ENCODE results near the gene NSD2. TPM values are rescaled to one million over a fixed set of nuclear protein-coding genes. Genes with fewer than 3 reads are reported as not detected.

NSD2 gene
- total RNA-seq, 1 experiment from 2014 or later: 54.9 TPM

- Histone ChIP-seq H3K9ac (ENCODE audit: low read length) (peak overlapping the region; percentile 97), H3K79me2 (ENCODE audit: low read length) (peaks cover 65% of the 10 kb centered on the region), H3K4me1 (ENCODE audit: low read length) (peaks cover 33% of the 10 kb centered on the region), H2AFZ (ENCODE audit: low read length) (no peak overlapping the region), H3K4me3 (ENCODE audit: low read length) (peak overlapping the region; percentile 94), H4K20me1 (ENCODE audit: insufficient read depth, low read depth, low read length) (peaks cover 9% of the 10 kb centered on the region; the same call in 1 of the 2 replicates), H3K27ac (ENCODE audit: low read length) (peak overlapping the region; percentile 78), H3K9me2 (replicated peaks; ENCODE audit: insufficient read depth, low read length) (no peaks in the 10 kb centered on the region), H3K27me3 (ENCODE audit: low read length) (no peaks in the 10 kb centered on the region), H3K36me3 (ENCODE audit: insufficient read depth, low read length) (no peaks in the 10 kb centered on the region), H3K4me2 (ENCODE audit: low read depth, low read length, poor library complexity, severe bottlenecking) (peak overlapping the region; percentile 84), H3K9me3 (ENCODE audit: low read length) (no peaks in the 10 kb centered on the region)
- DNase-seq: peak; percentile 53
These were observed 2.1 kb downstream of the NSD2 start for GRCh38 chr4:1873291-1873690.

- no peak for DNase-seq
- H3K27me3 ChIP-seq (ENCODE audit: low read length): no peaks in the 10 kb centered on the region
- H3K4me3 ChIP-seq (ENCODE audit: low read length): peak overlapping the region; percentile 94; the same call in 1 of the 2 replicates
- H3K27ac ChIP-seq (ENCODE audit: low read length): peak overlapping the region; percentile 78
- H3K9me2 ChIP-seq (replicated peaks; ENCODE audit: insufficient read depth, low read length): no peaks in the 10 kb centered on the region
- no peaks in the 10 kb centered on the region for H3K36me3 ChIP-seq (ENCODE audit: insufficient read depth, low read length)
- peak overlapping the region; percentile 97 for H3K9ac ChIP-seq (ENCODE audit: low read length)
- no peaks in the 10 kb centered on the region for H3K9me3 ChIP-seq (ENCODE audit: low read length)
- peaks cover 33% of the 10 kb centered on the region for H3K4me1 ChIP-seq (ENCODE audit: low read length)
- H3K79me2 ChIP-seq (ENCODE audit: low read length): peaks cover 70% of the 10 kb centered on the region
- no peak overlapping the region for H2AFZ ChIP-seq (ENCODE audit: low read length)
- peaks cover 9% of the 10 kb centered on the region; the same call in 1 of the 2 replicates for H4K20me1 ChIP-seq (ENCODE audit: insufficient read depth, low read depth, low read length)
- H3K4me2 ChIP-seq (ENCODE audit: low read depth, low read length, poor library complexity, severe bottlenecking): peak overlapping the region; percentile 84
These were observed 2.6 kb downstream of the NSD2 start for GRCh38 chr4:1873776-1874175.

GRCh38 chr4:1874201-1874600 is 3.0 kb downstream of the NSD2 start:
- peaks cover 9% of the 10 kb centered on the region; the same call in 1 of the 2 replicates for H4K20me1 ChIP-seq (ENCODE audit: insufficient read depth, low read depth, low read length)
- no peak overlapping the region for H2AFZ ChIP-seq (ENCODE audit: low read length)
- H3K4me1 ChIP-seq (ENCODE audit: low read length): peaks cover 33% of the 10 kb centered on the region
- H3K9me3 ChIP-seq (ENCODE audit: low read length): no peaks in the 10 kb centered on the region
- DNase-seq: no peak
- H3K9me2 ChIP-seq (replicated peaks; ENCODE audit: insufficient read depth, low read length): no peaks in the 10 kb centered on the region
- peaks cover 72% of the 10 kb centered on the region for H3K79me2 ChIP-seq (ENCODE audit: low read length)
- no peaks in the 10 kb centered on the region for H3K27me3 ChIP-seq (ENCODE audit: low read length)
- H3K4me3 ChIP-seq (ENCODE audit: low read length): no peak overlapping the region
- H3K36me3 ChIP-seq (ENCODE audit: insufficient read depth, low read length): no peaks in the 10 kb centered on the region
- H3K4me2 ChIP-seq (ENCODE audit: low read depth, low read length, poor library complexity, severe bottlenecking): peak overlapping the region; percentile 84
- peak overlapping the region; percentile 10; the same call in 1 of the 2 replicates for H3K27ac ChIP-seq (ENCODE audit: low read length)
- no peak overlapping the region; the same call in 1 of the 2 replicates for H3K9ac ChIP-seq (ENCODE audit: low read length)

GRCh38 chr4:1879485-1879884 is 8.3 kb downstream of the NSD2 start:
- H3K9me3 ChIP-seq (ENCODE audit: low read length): no peaks in the 10 kb centered on the region
- H3K4me3 ChIP-seq (ENCODE audit: low read length): no peak overlapping the region
- no peak overlapping the region for H3K9ac ChIP-seq (ENCODE audit: low read length)
- no peaks in the 10 kb centered on the region for H3K27me3 ChIP-seq (ENCODE audit: low read length)
- no peaks in the 10 kb centered on the region for H3K9me2 ChIP-seq (replicated peaks; ENCODE audit: insufficient read depth, low read length)
- no peak overlapping the region for H3K4me2 ChIP-seq (ENCODE audit: low read depth, low read length, poor library complexity, severe bottlenecking)
- H3K27ac ChIP-seq (ENCODE audit: low read length): no peak overlapping the region
- peaks cover 14% of the 10 kb centered on the region for H4K20me1 ChIP-seq (ENCODE audit: insufficient read depth, low read depth, low read length)
- no peak overlapping the region for H2AFZ ChIP-seq (ENCODE audit: low read length)
- H3K4me1 ChIP-seq (ENCODE audit: low read length): peaks cover 4% of the 10 kb centered on the region
- H3K36me3 ChIP-seq (ENCODE audit: insufficient read depth, low read length): no peaks in the 10 kb centered on the region; the same call in 1 of the 2 replicates
- H3K79me2 ChIP-seq (ENCODE audit: low read length): peaks cover 95% of the 10 kb centered on the region
- DNase-seq: no peak

- Histone ChIP-seq H3K27ac (ENCODE audit: low read length) (no peak overlapping the region), H3K9ac (ENCODE audit: low read length) (no peak overlapping the region), H3K9me3 (ENCODE audit: low read length) (no peaks in the 10 kb centered on the region), H4K20me1 (ENCODE audit: insufficient read depth, low read depth, low read length) (peaks cover 12% of the 10 kb centered on the region), H3K27me3 (ENCODE audit: low read length) (no peaks in the 10 kb centered on the region), H3K79me2 (ENCODE audit: low read length) (peaks cover 95% of the 10 kb centered on the region), H3K36me3 (ENCODE audit: insufficient read depth, low read length) (no peaks in the 10 kb centered on the region; the same call in 1 of the 2 replicates), H3K4me1 (ENCODE audit: low read length) (peaks cover 7% of the 10 kb centered on the region), H2AFZ (ENCODE audit: low read length) (no peak overlapping the region), H3K9me2 (replicated peaks; ENCODE audit: insufficient read depth, low read length) (no peaks in the 10 kb centered on the region), H3K4me2 (ENCODE audit: low read depth, low read length, poor library complexity, severe bottlenecking) (no peak overlapping the region), H3K4me3 (ENCODE audit: low read length) (no peak overlapping the region)
- DNase-seq: no peak
These were observed 9.1 kb downstream of the NSD2 start for GRCh38 chr4:1880332-1880731.

- H4K20me1 ChIP-seq (ENCODE audit: insufficient read depth, low read depth, low read length): peaks cover 30% of the 10 kb centered on the region
- no peak overlapping the region for H3K4me2 ChIP-seq (ENCODE audit: low read depth, low read length, poor library complexity, severe bottlenecking)
- no peak overlapping the region for H3K9ac ChIP-seq (ENCODE audit: low read length)
- H3K27ac ChIP-seq (ENCODE audit: low read length): no peak overlapping the region
- no peak for DNase-seq
- no peaks in the 10 kb centered on the region for H3K9me3 ChIP-seq (ENCODE audit: low read length)
- peaks cover 11% of the 10 kb centered on the region for H3K4me1 ChIP-seq (ENCODE audit: low read length)
- no peaks in the 10 kb centered on the region; the same call in 1 of the 2 replicates for H3K36me3 ChIP-seq (ENCODE audit: insufficient read depth, low read length)
- no peak overlapping the region for H2AFZ ChIP-seq (ENCODE audit: low read length)
- H3K4me3 ChIP-seq (ENCODE audit: low read length): no peak overlapping the region
- H3K27me3 ChIP-seq (ENCODE audit: low read length): no peaks in the 10 kb centered on the region
- H3K79me2 ChIP-seq (ENCODE audit: low read length): peaks cover 96% of the 10 kb centered on the region
- H3K9me2 ChIP-seq (replicated peaks; ENCODE audit: insufficient read depth, low read length): no peaks in the 10 kb centered on the region
These were observed 11.7 kb downstream of the NSD2 start for GRCh38 chr4:1882850-1883271.

GRCh38 chr4:1883583-1883982 is 12.4 kb downstream of the NSD2 start:
- no peak overlapping the region for H3K9ac ChIP-seq (ENCODE audit: low read length)
- DNase-seq: no peak
- no peaks in the 10 kb centered on the region for H3K9me2 ChIP-seq (replicated peaks; ENCODE audit: insufficient read depth, low read length)
- H3K9me3 ChIP-seq (ENCODE audit: low read length): no peaks in the 10 kb centered on the region
- H3K4me2 ChIP-seq (ENCODE audit: low read depth, low read length, poor library complexity, severe bottlenecking): no peak overlapping the region
- H4K20me1 ChIP-seq (ENCODE audit: insufficient read depth, low read depth, low read length): peaks cover 32% of the 10 kb centered on the region
- no peaks in the 10 kb centered on the region; the same call in 1 of the 2 replicates for H3K36me3 ChIP-seq (ENCODE audit: insufficient read depth, low read length)
- peaks cover 11% of the 10 kb centered on the region for H3K4me1 ChIP-seq (ENCODE audit: low read length)
- no peak overlapping the region for H3K4me3 ChIP-seq (ENCODE audit: low read length)
- no peak overlapping the region for H3K27ac ChIP-seq (ENCODE audit: low read length)
- H2AFZ ChIP-seq (ENCODE audit: low read length): no peak overlapping the region
- peaks cover 98% of the 10 kb centered on the region for H3K79me2 ChIP-seq (ENCODE audit: low read length)
- no peaks in the 10 kb centered on the region for H3K27me3 ChIP-seq (ENCODE audit: low read length)

GRCh38 chr4:1885414-1885813 is 14.2 kb downstream of the NSD2 start:
- Histone ChIP-seq H3K36me3 (ENCODE audit: insufficient read depth, low read length) (no peaks in the 10 kb centered on the region; the same call in 1 of the 2 replicates), H3K9me3 (ENCODE audit: low read length) (no peaks in the 10 kb centered on the region), H3K4me2 (ENCODE audit: low read depth, low read length, poor library complexity, severe bottlenecking) (no peak overlapping the region), H3K9ac (ENCODE audit: low read length) (no peak overlapping the region), H3K79me2 (ENCODE audit: low read length) (peaks cover 100% of the 10 kb centered on the region), H2AFZ (ENCODE audit: low read length) (no peak overlapping the region), H3K4me3 (ENCODE audit: low read length) (no peak overlapping the region), H3K27ac (ENCODE audit: low read length) (peak overlapping the region; percentile 8; the same call in 1 of the 2 replicates), H3K4me1 (ENCODE audit: low read length) (peaks cover 11% of the 10 kb centered on the region), H4K20me1 (ENCODE audit: insufficient read depth, low read depth, low read length) (peaks cover 35% of the 10 kb centered on the region), H3K27me3 (ENCODE audit: low read length) (no peaks in the 10 kb centered on the region), H3K9me2 (replicated peaks; ENCODE audit: insufficient read depth, low read length) (no peaks in the 10 kb centered on the region)
- no peak for DNase-seq
